ENCODE results near the gene UBE2S. TPM values are rescaled to one million over a fixed set of nuclear protein-coding genes. Genes with fewer than 3 reads are reported as not detected.
"Not testable (repeated sequence)": the region's sequence is repeated elsewhere in the genome, so short reads cannot be mapped to it uniquely, and the experiment has no call there.

The UBE2S gene
- total RNA-seq, 1 donor from 2014 or later, result 76.4 TPM

GRCh38 chr19:55405638-55406037 is 1.9 kb downstream of the UBE2S start:
- ATAC-seq, result no peak

GRCh38 chr19:55402509-55402908 is 5.1 kb downstream of the UBE2S start:
- no peak for ATAC-seq

- not testable (repeated sequence) for ATAC-seq
Measured at GRCh38 chr19:55401390-55401789, 6.2 kb downstream of the UBE2S start.

- ATAC-seq, result peak; percentile 90
Measured at GRCh38 chr19:55400281-55401087, 7.1 kb downstream of the UBE2S start.

- no peak for ATAC-seq
Measured at GRCh38 chr19:55398200-55398925, 9.2 kb downstream of the UBE2S start.

GRCh38 chr19:55392820-55393761 is 14.5 kb downstream of the UBE2S start:
- no peak for ATAC-seq

- ATAC-seq, result peak; percentile 58
Measured at GRCh38 chr19:55391702-55392615, 15.6 kb downstream of the UBE2S start.

- ATAC-seq, result peak; percentile 24
Measured at GRCh38 chr19:55391191-55391670, 16.4 kb downstream of the UBE2S start.

GRCh38 chr19:55390461-55390880 is 17.1 kb downstream of the UBE2S start:
- ATAC-seq, result no peak

GRCh38 chr19:55389386-55390317 is 17.9 kb downstream of the UBE2S start:
- no peak for ATAC-seq

- no peak for ATAC-seq
Measured at GRCh38 chr19:55387736-55388497, 19.7 kb downstream of the UBE2S start.

- ATAC-seq, result no peak
Measured at GRCh38 chr19:55386493-55386971, 21.1 kb downstream of the UBE2S start.

- peak; percentile 81 for ATAC-seq
Measured at GRCh38 chr19:55385724-55386492, 21.7 kb downstream of the UBE2S start, which contains the start of gene RPL28. Gene RPL28 (plus strand): TSS chr19:55385932. CDS start chr19:55386358, 426 bp downstream.

- peak; percentile 80 for ATAC-seq
Measured at GRCh38 chr19:55384920-55385723, 22.5 kb downstream of the UBE2S start.

GRCh38 chr19:55384131-55384919 is 23.3 kb downstream of the UBE2S start, which contains the start of gene TMEM238:
Gene TMEM238 (minus strand): TSS chr19:55384292. CDS start chr19:55384259, 33 bp downstream.
- ATAC-seq, result peak; percentile 50
